Measurements from ENCODE around the gene CDYL2.

CDYL2 gene

GRCh38 chr16:80841231-80841630 is 36.8 kb upstream of the CDYL2 start:
- no peak for DNase-seq (ENCODE audit: low read depth, low spot score)
- H3K9ac ChIP-seq (ENCODE audit: insufficient read length), result no peak overlapping the region
- TF ChIP-seq EZH2 (IDR thresholded peaks at IDR 0.05) (no peak), FOXP2 (optimal IDR thresholded peaks at IDR 0.05; ENCODE audit: control extremely low read depth, extremely low read length, insufficient read depth) (no peak), POLR2AphosphoS5 (IDR thresholded peaks at IDR 0.05; ENCODE audit: borderline replicate concordance, low read depth, low read length) (no peak)
- H3K9me3 ChIP-seq (ENCODE audit: low read depth, low read length), result no peaks in the 10 kb centered on the region
- H3K4me3 ChIP-seq, result no peak overlapping the region
- H3K27ac ChIP-seq, result no peak overlapping the region
- H3K36me3 ChIP-seq (ENCODE audit: insufficient read depth, low read length), result no peaks in the 10 kb centered on the region

GRCh38 chr16:80837533-80838147 is 33.2 kb upstream of the CDYL2 start:
- Histone ChIP-seq H3K9ac (ENCODE audit: insufficient read length) (no peak overlapping the region), H3K36me3 (ENCODE audit: insufficient read depth, low read length) (no peaks in the 10 kb centered on the region), H3K4me3 (no peak overlapping the region), H3K27ac (no peak overlapping the region), H3K9me3 (ENCODE audit: low read depth, low read length) (no peaks in the 10 kb centered on the region)
- no peak for DNase-seq (ENCODE audit: low read depth, low spot score)
- TF ChIP-seq POLR2AphosphoS5 (IDR thresholded peaks at IDR 0.05; ENCODE audit: borderline replicate concordance, low read depth, low read length), result no peak
- TF ChIP-seq FOXP2 (optimal IDR thresholded peaks at IDR 0.05; ENCODE audit: control extremely low read depth, extremely low read length, insufficient read depth), result no peak
- TF ChIP-seq EZH2 (IDR thresholded peaks at IDR 0.05), result no peak

GRCh38 chr16:80836846-80837245 is 32.4 kb upstream of the CDYL2 start:
- DNase-seq (ENCODE audit: low read depth, low spot score), result no peak
- H3K27ac ChIP-seq, result no peak overlapping the region
- no peaks in the 10 kb centered on the region for H3K36me3 ChIP-seq (ENCODE audit: insufficient read depth, low read length)
- no peaks in the 10 kb centered on the region for H3K9me3 ChIP-seq (ENCODE audit: low read depth, low read length)
- no peak overlapping the region for H3K9ac ChIP-seq (ENCODE audit: insufficient read length)
- no peak for TF ChIP-seq POLR2AphosphoS5 (IDR thresholded peaks at IDR 0.05; ENCODE audit: borderline replicate concordance, low read depth, low read length)
- no peak for TF ChIP-seq FOXP2 (optimal IDR thresholded peaks at IDR 0.05; ENCODE audit: control extremely low read depth, extremely low read length, insufficient read depth)
- no peak for TF ChIP-seq EZH2 (IDR thresholded peaks at IDR 0.05)
- no peak overlapping the region for H3K4me3 ChIP-seq

- Histone ChIP-seq H3K9ac (ENCODE audit: insufficient read length) (no peak overlapping the region), H3K9me3 (ENCODE audit: low read depth, low read length) (no peaks in the 10 kb centered on the region), H3K4me3 (no peak overlapping the region), H3K36me3 (ENCODE audit: insufficient read depth, low read length) (no peaks in the 10 kb centered on the region), H3K27ac (no peak overlapping the region)
- TF ChIP-seq POLR2AphosphoS5 (IDR thresholded peaks at IDR 0.05; ENCODE audit: borderline replicate concordance, low read depth, low read length) (no peak), FOXP2 (optimal IDR thresholded peaks at IDR 0.05; ENCODE audit: control extremely low read depth, extremely low read length, insufficient read depth) (no peak)
- DNase-seq (ENCODE audit: low read depth, low spot score), result no peak
Measured at GRCh38 chr16:80836202-80836601, 31.8 kb upstream of the CDYL2 start.

GRCh38 chr16:80831039-80831438 is 26.6 kb upstream of the CDYL2 start:
- no peak for DNase-seq (ENCODE audit: low read depth, low spot score)
- Histone ChIP-seq H3K9ac (ENCODE audit: insufficient read length) (no peak overlapping the region), H3K36me3 (ENCODE audit: insufficient read depth, low read length) (no peaks in the 10 kb centered on the region), H3K9me3 (ENCODE audit: low read depth, low read length) (no peaks in the 10 kb centered on the region), H3K4me3 (no peak overlapping the region), H3K27ac (no peak overlapping the region)
- no peak for TF ChIP-seq EZH2 (IDR thresholded peaks at IDR 0.05)
- TF ChIP-seq FOXP2 (optimal IDR thresholded peaks at IDR 0.05; ENCODE audit: control extremely low read depth, extremely low read length, insufficient read depth), result no peak
- no peak for TF ChIP-seq POLR2AphosphoS5 (IDR thresholded peaks at IDR 0.05; ENCODE audit: borderline replicate concordance, low read depth, low read length)

GRCh38 chr16:80828495-80828894 is 24.1 kb upstream of the CDYL2 start:
- TF ChIP-seq POLR2AphosphoS5 (IDR thresholded peaks at IDR 0.05; ENCODE audit: borderline replicate concordance, low read depth, low read length) (no peak), EZH2 (IDR thresholded peaks at IDR 0.05) (no peak), FOXP2 (optimal IDR thresholded peaks at IDR 0.05; ENCODE audit: control extremely low read depth, extremely low read length, insufficient read depth) (no peak)
- Histone ChIP-seq H3K4me3 (no peak overlapping the region), H3K36me3 (ENCODE audit: insufficient read depth, low read length) (no peaks in the 10 kb centered on the region), H3K9ac (ENCODE audit: insufficient read length) (no peak overlapping the region), H3K27ac (no peak overlapping the region), H3K9me3 (ENCODE audit: low read depth, low read length) (no peaks in the 10 kb centered on the region)
- no peak for DNase-seq (ENCODE audit: low read depth, low spot score)

- DNase-seq (ENCODE audit: low read depth, low spot score), result no peak
- Histone ChIP-seq H3K36me3 (ENCODE audit: insufficient read depth, low read length) (no peaks in the 10 kb centered on the region), H3K9me3 (ENCODE audit: low read depth, low read length) (no peaks in the 10 kb centered on the region), H3K27ac (no peak overlapping the region), H3K9ac (ENCODE audit: insufficient read length) (no peak overlapping the region), H3K4me3 (no peak overlapping the region)
- TF ChIP-seq FOXP2 (optimal IDR thresholded peaks at IDR 0.05; ENCODE audit: control extremely low read depth, extremely low read length, insufficient read depth), result no peak
- no peak for TF ChIP-seq EZH2 (IDR thresholded peaks at IDR 0.05)
- no peak for TF ChIP-seq POLR2AphosphoS5 (IDR thresholded peaks at IDR 0.05; ENCODE audit: borderline replicate concordance, low read depth, low read length)
Measured at GRCh38 chr16:80827007-80827406, 22.6 kb upstream of the CDYL2 start.

- no peak overlapping the region for H3K27ac ChIP-seq
- no peaks in the 10 kb centered on the region for H3K36me3 ChIP-seq (ENCODE audit: insufficient read depth, low read length)
- no peaks in the 10 kb centered on the region for H3K9me3 ChIP-seq (ENCODE audit: low read depth, low read length)
- H3K4me3 ChIP-seq, result no peak overlapping the region
- H3K9ac ChIP-seq (ENCODE audit: insufficient read length), result no peak overlapping the region
- no peak for TF ChIP-seq FOXP2 (optimal IDR thresholded peaks at IDR 0.05; ENCODE audit: control extremely low read depth, extremely low read length, insufficient read depth)
- no peak for TF ChIP-seq EZH2 (IDR thresholded peaks at IDR 0.05)
- no peak for TF ChIP-seq POLR2AphosphoS5 (IDR thresholded peaks at IDR 0.05; ENCODE audit: borderline replicate concordance, low read depth, low read length)
- DNase-seq (ENCODE audit: low read depth, low spot score), result no peak
Measured at GRCh38 chr16:80825365-80825758, 21.0 kb upstream of the CDYL2 start.
